ENCODE measurements around the gene PPIF.

PPIF gene

GRCh38 chr10:79386637-79387465, 39.6 kb downstream of the PPIF start:
- DNase-seq (ENCODE audit: low spot score), result no peak
- no peak for TF ChIP-seq CTCF (IDR thresholded peaks at IDR 0.05; ENCODE audit: extremely low read depth, missing control alignments)

DNA sequence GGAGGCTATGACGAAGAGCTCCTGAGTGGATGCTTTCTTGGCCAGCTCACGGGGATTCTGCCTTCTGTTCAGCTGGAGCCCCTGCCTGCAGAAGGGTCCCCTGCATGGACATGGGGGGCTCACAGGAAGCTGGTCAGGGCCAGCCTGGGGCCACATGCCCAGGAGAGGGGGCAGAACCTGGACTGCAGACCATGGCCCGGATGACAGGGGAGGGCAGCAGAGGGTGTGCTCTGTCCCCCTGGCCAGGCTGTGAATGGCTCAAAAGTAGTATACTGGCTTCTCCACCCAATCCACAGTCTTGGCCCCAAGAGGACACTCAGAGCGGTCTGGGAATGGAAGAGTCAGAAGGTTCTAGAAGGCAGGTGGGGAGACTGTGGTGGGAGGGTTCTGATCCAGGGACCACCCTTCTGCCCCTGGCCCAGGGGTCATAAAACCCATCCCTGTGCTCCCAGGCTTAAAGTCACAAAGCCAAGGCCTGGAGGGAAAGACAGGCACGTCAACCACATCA, 40.3 kb downstream of the PPIF start:
- TF ChIP-seq CTCF (IDR thresholded peaks at IDR 0.05; ENCODE audit: extremely low read depth, missing control alignments), result no peak
- no peak for DNase-seq (ENCODE audit: low spot score)

GRCh38 chr10:79387974-79388850, 40.9 kb downstream of the PPIF start:
- no peak for TF ChIP-seq CTCF (IDR thresholded peaks at IDR 0.05; ENCODE audit: extremely low read depth, missing control alignments)
- DNase-seq (ENCODE audit: low spot score), result no peak

DNA sequence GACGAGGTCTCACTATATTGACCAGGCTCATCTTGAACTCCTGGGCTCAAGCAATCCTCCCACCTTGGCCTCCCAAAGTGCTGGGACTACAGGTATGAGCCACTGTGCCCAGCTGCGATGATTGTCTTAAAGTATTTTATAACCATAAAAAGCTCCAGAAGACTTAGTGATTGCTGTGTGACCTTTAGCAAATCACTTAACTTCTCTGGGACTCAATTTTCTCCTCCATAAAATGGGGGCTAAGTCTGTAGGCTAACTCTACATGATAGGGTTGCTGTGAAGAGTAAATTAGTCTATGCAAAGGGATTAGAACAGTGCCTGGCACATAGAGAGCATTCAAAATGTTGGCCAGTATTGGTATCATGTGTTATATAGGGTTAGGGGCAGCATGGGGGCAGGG, 42.8 kb downstream of the PPIF start:
- no peak for TF ChIP-seq CTCF (IDR thresholded peaks at IDR 0.05; ENCODE audit: extremely low read depth, missing control alignments)
- DNase-seq (ENCODE audit: low spot score), result no peak

DNA sequence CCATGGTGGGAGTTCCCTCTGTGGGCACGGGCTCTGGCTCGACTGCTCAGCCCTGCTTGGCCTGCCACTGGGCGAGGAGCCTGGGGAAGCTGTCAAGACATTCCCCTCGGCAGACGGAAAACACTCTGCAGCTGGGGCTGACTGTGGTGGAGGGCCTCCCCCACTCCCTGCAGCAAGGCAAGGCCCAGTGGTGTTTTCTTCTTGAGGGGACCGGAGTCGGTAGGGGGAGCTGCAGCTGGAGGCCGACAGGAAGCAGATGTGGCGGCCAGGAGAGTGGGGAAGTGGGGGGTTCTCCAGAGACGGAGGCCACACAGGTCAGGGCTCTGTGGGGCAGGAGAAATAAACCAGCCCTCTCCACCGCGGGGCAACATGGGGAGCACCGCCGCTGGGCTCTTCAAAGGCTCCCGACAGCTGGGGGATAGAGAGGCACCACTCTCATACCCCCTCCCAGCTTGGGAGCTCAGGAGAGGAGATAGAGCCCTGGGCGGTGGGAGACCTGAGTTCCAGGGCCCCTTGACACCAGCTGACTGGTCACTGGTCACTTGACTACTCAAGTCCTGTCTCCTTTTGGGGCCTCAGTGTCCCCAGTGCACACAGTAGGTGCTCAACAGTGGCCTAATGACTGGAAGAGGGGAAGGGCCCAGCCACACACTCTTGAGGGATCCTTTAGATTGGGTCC, 43.4 kb downstream of the PPIF start:
- peak; percentile 24 for TF ChIP-seq CTCF (IDR thresholded peaks at IDR 0.05; ENCODE audit: extremely low read depth, missing control alignments)
- DNase-seq (ENCODE audit: low spot score), result peak; percentile 58

DNA sequence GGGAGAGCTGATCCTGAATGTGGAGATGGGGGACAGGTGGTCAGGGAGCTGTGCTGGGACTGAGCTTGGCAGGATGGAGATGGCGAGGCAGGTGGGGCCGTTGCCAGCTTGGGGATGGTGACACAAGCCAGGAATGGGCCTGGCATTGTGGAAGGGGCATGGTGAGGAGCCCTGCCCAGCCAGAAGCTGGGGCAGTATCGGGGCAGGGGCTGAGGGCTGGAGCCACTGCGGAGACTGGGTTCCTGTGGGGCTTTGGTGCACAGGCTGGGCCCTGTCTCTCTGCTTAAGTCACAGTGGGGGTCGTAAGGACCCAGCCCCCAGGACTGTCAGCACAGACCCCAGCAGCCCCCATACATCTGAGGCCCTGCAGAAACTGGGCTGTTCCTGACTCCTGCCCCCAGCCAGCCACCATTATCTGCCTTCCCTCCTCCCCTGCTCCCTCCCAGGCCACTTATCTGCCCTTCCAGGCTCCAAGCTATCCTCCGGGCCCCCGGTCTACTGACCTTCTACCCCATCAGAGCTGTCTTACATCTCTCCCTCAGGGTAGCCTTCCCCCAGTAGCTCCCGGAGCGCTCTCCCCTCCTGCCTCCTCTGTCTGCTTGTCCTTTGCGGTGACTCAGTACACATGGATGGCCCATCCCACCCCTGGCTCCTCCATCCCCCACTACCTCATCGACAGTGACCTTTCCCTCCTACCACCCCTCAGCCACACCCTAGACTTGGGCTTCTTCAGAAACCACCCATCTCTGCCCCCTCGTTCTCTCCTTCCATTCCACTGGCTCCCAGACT, 44.2 kb downstream of the PPIF start:
- no peak for DNase-seq (ENCODE audit: low spot score)
- no peak for TF ChIP-seq CTCF (IDR thresholded peaks at IDR 0.05; ENCODE audit: extremely low read depth, missing control alignments)

All from GM20000 (cell line).